GM12872 (cell line): ENCODE measurements around the gene ORC1.
A peak's percentile ranks its signal among the peaks of the same experiment; 100 is the strongest.

Experiments
- TF ChIP-seq, protein P1 (sequence below): IDR thresholded peaks from 3 replicates; pipeline ENCODE4 v1.5.1; 2011; ENCODE audit warnings: low read depth, mild to moderate bottlenecking, low read length, moderate library complexity; ENCODE audit not compliant: insufficient read depth

The ORC1 gene

DNA sequence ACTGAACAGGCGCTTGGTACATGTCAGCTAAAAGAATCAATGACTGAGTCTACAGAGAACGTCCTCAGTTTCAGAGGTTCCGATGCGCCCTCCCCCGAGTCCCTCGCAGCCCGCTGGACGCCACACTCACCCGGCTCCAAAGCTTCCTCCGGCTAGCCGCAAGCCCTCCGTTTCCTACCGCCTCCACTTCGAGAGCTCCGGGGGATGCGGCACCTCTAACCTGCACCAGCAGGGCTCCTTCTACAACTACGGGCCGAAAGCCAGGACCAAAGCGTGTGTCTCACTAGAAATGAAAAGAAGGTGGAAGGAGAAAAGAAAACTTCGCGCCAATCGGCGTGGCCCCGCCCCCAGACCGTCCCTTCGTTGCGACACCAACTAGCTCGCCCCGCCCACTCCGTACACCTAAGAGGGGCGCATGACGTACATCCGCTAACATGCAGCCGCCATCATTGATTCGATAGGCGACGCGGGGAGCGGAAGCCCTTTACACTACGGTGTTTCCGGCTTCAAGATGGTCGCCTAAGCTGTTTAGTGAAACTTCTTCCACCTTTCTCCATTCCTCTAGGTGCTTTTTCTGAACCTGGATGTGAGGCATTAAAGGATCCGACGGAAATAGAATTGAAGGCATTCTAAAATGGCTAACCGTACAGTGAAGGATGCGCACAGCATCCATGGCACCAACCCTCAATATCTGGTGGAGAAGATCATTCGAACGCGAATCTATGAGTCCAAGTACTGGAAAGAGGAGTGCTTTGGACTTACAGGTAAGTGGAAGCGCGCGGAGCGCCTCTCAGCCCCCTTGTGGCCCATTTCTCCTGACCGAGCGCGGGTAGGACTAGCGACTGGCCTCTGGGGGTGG lies at the start of gene ORC1, which contains the start of gene PRPF38A:
Gene ORC1 (minus strand): TSS at position 308 of the 859 bp plus-strand sequence. CDS start 2,200 bp downstream, outside the sequence.
Gene PRPF38A (plus strand): TSS at position 487 of the 859 bp plus-strand sequence. CDS start 148 bp downstream, at position 635.
- TF ChIP-seq, protein P1, sequence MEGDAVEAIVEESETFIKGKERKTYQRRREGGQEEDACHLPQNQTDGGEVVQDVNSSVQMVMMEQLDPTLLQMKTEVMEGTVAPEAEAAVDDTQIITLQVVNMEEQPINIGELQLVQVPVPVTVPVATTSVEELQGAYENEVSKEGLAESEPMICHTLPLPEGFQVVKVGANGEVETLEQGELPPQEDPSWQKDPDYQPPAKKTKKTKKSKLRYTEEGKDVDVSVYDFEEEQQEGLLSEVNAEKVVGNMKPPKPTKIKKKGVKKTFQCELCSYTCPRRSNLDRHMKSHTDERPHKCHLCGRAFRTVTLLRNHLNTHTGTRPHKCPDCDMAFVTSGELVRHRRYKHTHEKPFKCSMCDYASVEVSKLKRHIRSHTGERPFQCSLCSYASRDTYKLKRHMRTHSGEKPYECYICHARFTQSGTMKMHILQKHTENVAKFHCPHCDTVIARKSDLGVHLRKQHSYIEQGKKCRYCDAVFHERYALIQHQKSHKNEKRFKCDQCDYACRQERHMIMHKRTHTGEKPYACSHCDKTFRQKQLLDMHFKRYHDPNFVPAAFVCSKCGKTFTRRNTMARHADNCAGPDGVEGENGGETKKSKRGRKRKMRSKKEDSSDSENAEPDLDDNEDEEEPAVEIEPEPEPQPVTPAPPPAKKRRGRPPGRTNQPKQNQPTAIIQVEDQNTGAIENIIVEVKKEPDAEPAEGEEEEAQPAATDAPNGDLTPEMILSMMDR = peak; percentile 64

DNA sequence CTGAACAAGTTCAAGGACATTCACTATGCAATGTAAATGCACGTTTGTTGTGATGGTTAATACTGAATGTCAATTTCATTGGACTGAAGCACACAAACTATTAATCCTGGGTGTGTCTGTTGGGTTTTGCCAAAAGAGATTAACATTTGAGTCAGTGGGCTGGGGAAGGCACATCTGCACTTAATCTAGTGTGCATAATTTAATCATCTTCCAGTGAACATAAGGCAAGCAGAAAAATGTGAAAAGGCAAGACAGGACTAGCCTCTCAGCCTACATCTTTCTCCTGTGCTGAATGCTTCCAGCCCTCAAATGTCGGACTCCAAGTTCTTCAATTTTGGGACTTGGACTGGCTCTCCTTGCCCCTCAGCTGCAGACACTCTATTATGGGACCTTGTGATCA lies 40.2 kb upstream of the ORC1 start:
- TF ChIP-seq, protein P1 = no peak

DNA sequence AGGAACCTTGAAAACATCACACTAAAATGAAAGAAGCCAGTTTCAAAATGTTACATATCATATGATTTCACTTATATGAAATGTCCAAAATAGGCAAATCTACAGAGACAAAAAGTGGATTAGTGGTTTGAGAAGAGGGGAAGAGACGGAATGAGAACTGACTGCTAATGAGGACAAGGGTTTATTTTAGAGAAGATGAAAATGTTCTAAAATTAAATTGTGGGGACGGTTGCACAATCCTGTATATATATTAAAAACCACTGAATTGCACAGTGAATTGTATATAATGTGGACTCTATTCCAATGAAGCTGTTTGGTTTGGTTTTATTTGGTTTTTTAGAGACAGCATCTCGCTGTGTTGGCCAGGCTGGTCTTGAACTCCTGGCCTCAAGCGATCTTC lies 35.8 kb upstream of the ORC1 start:
- TF ChIP-seq, protein P1 = no peak

DNA sequence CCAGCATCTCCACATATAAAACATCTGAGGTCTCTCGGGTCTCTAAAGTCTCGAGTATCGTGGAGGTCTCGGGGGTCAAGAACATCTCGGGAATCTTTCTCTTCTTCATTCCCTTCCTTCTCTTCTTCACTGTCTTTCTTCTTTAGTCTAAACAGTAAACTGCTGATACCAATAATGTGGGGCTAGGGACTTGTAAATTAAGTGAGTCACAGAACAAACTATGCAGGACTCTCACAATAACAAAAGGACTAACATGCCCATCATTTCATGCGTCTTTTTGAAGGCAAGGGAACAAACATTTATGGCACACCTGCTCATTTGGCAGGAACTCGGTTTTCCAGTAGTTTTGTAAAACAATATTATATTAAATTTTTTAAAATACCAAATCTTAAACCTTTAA lies 32.6 kb upstream of the ORC1 start:
- TF ChIP-seq, protein P1 = no peak

- TF ChIP-seq, protein P1 = no peak
These were observed 31.4 kb upstream of the ORC1 start for GRCh38 chr1:52435650-52436049.

DNA sequence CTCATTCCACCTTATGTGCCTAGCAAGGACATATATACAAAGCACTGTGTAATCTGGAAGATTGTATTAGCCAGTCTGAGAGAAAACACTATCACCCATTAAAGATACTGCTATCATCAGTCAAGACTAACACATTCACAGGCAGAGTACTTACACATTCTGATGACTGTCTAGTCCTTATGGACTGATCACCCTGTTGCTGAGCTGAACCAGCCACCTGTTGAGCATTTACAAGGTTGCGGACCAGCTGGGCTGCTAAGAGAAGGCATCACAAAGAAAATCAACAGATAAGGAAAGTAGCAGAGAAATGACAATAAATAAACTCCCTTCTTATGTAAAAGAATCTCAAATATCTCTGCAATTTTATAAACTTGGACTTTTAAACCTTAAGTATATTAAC lies 31.0 kb upstream of the ORC1 start:
- TF ChIP-seq, protein P1 = no peak

GRCh38 chr1:52432807-52433206 lies 28.6 kb upstream of the ORC1 start:
- TF ChIP-seq, protein P1 = no peak
